ENCODE results near the gene ZBTB32.

DNA sequence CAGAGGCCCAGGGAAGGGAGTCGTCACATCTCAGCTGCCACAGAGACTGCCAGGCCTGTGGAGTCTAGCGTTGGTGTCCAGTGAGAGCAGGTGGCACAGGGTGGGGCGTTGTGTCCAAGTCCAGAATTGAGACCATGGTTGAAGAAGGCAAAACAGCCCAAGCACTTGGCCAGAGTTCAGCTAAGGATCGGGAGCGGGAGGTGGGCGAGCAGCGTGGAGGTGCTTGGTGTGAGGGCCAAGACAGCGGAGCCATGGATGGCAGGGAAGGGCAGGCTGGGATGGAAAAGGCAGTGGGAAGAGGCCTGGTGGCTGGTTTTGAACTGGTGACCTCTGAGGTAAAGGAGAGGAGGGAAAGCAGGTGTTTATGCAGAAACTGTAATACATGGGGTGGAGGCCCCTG is 29.9 kb downstream of the ZBTB32 start:
- TF ChIP-seq, protein P1, sequence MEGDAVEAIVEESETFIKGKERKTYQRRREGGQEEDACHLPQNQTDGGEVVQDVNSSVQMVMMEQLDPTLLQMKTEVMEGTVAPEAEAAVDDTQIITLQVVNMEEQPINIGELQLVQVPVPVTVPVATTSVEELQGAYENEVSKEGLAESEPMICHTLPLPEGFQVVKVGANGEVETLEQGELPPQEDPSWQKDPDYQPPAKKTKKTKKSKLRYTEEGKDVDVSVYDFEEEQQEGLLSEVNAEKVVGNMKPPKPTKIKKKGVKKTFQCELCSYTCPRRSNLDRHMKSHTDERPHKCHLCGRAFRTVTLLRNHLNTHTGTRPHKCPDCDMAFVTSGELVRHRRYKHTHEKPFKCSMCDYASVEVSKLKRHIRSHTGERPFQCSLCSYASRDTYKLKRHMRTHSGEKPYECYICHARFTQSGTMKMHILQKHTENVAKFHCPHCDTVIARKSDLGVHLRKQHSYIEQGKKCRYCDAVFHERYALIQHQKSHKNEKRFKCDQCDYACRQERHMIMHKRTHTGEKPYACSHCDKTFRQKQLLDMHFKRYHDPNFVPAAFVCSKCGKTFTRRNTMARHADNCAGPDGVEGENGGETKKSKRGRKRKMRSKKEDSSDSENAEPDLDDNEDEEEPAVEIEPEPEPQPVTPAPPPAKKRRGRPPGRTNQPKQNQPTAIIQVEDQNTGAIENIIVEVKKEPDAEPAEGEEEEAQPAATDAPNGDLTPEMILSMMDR (IDR thresholded peaks at IDR 0.05; ENCODE audit: low read depth, low read length), result no peak
- TF ChIP-seq, protein P2, sequence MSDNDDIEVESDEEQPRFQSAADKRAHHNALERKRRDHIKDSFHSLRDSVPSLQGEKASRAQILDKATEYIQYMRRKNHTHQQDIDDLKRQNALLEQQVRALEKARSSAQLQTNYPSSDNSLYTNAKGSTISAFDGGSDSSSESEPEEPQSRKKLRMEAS (IDR thresholded peaks at IDR 0.05; ENCODE audit: low read depth, low read length), result no peak
- TF ChIP-seq POLR2A (IDR thresholded peaks at IDR 0.05; ENCODE audit: extremely low read depth, insufficient read length), result no peak

All from NB4 (cell line).